Loucy (cell line): ENCODE results near the gene RFNG.

Experiments
- H2AFZ ChIP-seq: fragments of 200-600 bp; sonication (generic); 2 replicates; pipeline ENCODE4 v1.6.0; 2016; ENCODE audit warnings: antibody characterized with exemption, mild to moderate bottlenecking, low read length, moderate library complexity
- H3F3A ChIP-seq: fragments of 200-600 bp; 2 replicates; pipeline ENCODE4 v1.6.0; 2016; ENCODE audit warnings: antibody characterized with exemption, low read depth, mild to moderate bottlenecking
- H3K27me3 ChIP-seq: fragments of 200-600 bp; sonication (generic); 2 replicates; pipeline ENCODE4 v1.6.1; 2014; ENCODE audit warnings: low read length, mild to moderate bottlenecking; ENCODE audit not compliant: insufficient read depth, poor library complexity, severe bottlenecking
- H3K36me3 ChIP-seq: fragments of 200-600 bp; sonication (generic); 2 replicates; pipeline ENCODE4 v1.6.1; 2016; ENCODE audit warnings: low read length; ENCODE audit not compliant: insufficient read depth
- H3K4me1 ChIP-seq: fragments of 200-600 bp; sonication (generic); 2 replicates; pipeline ENCODE4 v1.5.1; 2014; ENCODE audit warnings: low read length, mild to moderate bottlenecking; ENCODE audit not compliant: insufficient read depth, poor library complexity, severe bottlenecking
- H3K4me2 ChIP-seq: fragments of 200-600 bp; sonication (generic); 2 replicates; pipeline ENCODE4 v1.6.0; 2014; ENCODE audit warnings: antibody characterized with exemption, low read length, low read depth, mild to moderate bottlenecking; ENCODE audit not compliant: poor library complexity, severe bottlenecking
- H3K4me3 ChIP-seq: fragments of 200-600 bp; sonication (generic); 2 replicates; pipeline ENCODE4 v1.5.1; 2014; ENCODE audit warnings: low read length, mild to moderate bottlenecking, mixed read lengths; ENCODE audit not compliant: poor library complexity, severe bottlenecking
- H3K79me2 ChIP-seq: fragments of 200-600 bp; sonication (generic); 2 replicates; pipeline ENCODE4 v1.6.1; 2014; ENCODE audit warnings: low read length; ENCODE audit not compliant: insufficient read depth
- H3K9ac ChIP-seq: fragments of 200-600 bp; sonication (generic); 2 replicates; pipeline ENCODE4 v1.6.0; 2014; ENCODE audit warnings: mild to moderate bottlenecking, low read depth, low read length, moderate library complexity; ENCODE audit not compliant: poor library complexity, severe bottlenecking
- H3K9me2 ChIP-seq: fragments of 200-600 bp; sonication (generic); replicated peaks from 2 replicates; pipeline ENCODE4 v1.6.1; 2016; ENCODE audit warnings: low read depth, low read length, mixed read lengths
- H3K9me3 ChIP-seq: fragments of 200-600 bp; sonication (generic); 2 replicates; pipeline ENCODE4 v1.6.1; 2014; ENCODE audit warnings: mild to moderate bottlenecking, antibody characterized with exemption, low read length, low read depth; ENCODE audit not compliant: insufficient read depth
- H4K20me1 ChIP-seq: fragments of 200-600 bp; sonication (generic); 2 replicates; pipeline ENCODE4 v1.6.0; 2014; ENCODE audit warnings: antibody characterized with exemption, low read length, mild to moderate bottlenecking; ENCODE audit not compliant: insufficient read depth, poor library complexity, severe bottlenecking
- EZH2phosphoT487 ChIP-seq: fragments of 200-600 bp; IDR thresholded peaks from 2 replicates; pipeline ENCODE4 v1.6.1; 2018; ENCODE audit warnings: antibody characterized with exemption, mild to moderate bottlenecking, moderate library complexity, borderline replicate concordance
- TF ChIP-seq, protein P1 (sequence below): fragments of 200-600 bp; sonication (generic); conservative IDR thresholded peaks from 2 replicates; pipeline ENCODE4 v1.5.1; 2014; ENCODE audit warnings: mild to moderate bottlenecking, antibody characterized with exemption, low read length

RFNG gene

DNA sequence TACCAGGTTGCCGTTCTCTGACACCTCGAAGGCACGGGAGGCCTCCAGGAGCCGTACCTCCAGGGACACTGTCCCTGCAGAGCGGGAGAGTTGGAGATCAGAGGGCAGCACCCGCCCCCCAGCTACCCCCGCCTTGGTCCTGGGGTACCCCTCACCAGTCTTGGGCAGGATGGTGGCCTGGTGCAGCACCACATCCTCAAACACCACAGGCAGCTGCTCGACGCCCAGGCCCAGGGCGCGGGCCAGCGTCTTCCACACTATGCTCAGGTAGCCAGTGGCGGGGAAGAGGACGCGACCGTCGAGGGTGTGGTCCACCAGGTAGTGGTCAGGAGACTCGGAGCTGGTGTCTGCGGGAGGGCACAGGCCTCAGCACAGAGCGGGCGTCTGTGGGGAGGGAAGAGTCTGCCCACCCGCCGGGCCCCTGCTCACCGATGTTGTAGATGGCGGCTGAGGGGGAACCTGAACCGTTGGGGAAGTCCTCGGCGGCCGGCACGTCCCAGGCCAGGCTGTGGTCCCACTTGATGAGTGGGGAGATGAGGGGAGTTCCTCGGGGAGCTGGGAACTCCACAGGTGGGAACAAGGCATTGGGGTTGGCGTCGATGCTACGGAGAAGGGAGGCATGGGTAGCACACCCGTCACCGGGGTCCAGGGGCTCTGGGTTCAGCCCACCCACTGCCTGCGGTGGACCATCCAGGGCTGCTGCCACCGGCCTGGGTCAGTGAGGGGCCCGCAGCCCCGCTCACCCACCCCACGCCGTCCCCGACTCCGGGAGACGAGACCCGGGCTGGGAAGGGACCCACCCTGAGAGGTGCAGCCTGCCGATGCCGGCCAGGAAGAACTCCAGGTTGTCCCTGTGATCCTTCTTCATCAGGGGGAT lies 36.6 kb upstream of the RFNG start:
- no peak overlapping the region for H3K4me3 ChIP-seq
- no peak overlapping the region for H3K9ac ChIP-seq
- no peaks in the 10 kb centered on the region for H3K9me2 ChIP-seq
- no peaks in the 10 kb centered on the region for H3K9me3 ChIP-seq
- no peaks in the 10 kb centered on the region for H3K27me3 ChIP-seq
- H3K79me2 ChIP-seq = peaks cover 36% of the 10 kb centered on the region
- H3K4me1 ChIP-seq = no peaks in the 10 kb centered on the region
- peaks cover 98% of the 10 kb centered on the region; the same call in 1 of the 2 replicates for H3K36me3 ChIP-seq
- H3K4me2 ChIP-seq = no peak overlapping the region
- no peaks in the 10 kb centered on the region for H3F3A ChIP-seq
- TF ChIP-seq, protein P1, sequence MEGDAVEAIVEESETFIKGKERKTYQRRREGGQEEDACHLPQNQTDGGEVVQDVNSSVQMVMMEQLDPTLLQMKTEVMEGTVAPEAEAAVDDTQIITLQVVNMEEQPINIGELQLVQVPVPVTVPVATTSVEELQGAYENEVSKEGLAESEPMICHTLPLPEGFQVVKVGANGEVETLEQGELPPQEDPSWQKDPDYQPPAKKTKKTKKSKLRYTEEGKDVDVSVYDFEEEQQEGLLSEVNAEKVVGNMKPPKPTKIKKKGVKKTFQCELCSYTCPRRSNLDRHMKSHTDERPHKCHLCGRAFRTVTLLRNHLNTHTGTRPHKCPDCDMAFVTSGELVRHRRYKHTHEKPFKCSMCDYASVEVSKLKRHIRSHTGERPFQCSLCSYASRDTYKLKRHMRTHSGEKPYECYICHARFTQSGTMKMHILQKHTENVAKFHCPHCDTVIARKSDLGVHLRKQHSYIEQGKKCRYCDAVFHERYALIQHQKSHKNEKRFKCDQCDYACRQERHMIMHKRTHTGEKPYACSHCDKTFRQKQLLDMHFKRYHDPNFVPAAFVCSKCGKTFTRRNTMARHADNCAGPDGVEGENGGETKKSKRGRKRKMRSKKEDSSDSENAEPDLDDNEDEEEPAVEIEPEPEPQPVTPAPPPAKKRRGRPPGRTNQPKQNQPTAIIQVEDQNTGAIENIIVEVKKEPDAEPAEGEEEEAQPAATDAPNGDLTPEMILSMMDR = no peak
- TF ChIP-seq EZH2phosphoT487 = no peak
- H4K20me1 ChIP-seq = peaks cover 53% of the 10 kb centered on the region
- no peak overlapping the region for H2AFZ ChIP-seq

DNA sequence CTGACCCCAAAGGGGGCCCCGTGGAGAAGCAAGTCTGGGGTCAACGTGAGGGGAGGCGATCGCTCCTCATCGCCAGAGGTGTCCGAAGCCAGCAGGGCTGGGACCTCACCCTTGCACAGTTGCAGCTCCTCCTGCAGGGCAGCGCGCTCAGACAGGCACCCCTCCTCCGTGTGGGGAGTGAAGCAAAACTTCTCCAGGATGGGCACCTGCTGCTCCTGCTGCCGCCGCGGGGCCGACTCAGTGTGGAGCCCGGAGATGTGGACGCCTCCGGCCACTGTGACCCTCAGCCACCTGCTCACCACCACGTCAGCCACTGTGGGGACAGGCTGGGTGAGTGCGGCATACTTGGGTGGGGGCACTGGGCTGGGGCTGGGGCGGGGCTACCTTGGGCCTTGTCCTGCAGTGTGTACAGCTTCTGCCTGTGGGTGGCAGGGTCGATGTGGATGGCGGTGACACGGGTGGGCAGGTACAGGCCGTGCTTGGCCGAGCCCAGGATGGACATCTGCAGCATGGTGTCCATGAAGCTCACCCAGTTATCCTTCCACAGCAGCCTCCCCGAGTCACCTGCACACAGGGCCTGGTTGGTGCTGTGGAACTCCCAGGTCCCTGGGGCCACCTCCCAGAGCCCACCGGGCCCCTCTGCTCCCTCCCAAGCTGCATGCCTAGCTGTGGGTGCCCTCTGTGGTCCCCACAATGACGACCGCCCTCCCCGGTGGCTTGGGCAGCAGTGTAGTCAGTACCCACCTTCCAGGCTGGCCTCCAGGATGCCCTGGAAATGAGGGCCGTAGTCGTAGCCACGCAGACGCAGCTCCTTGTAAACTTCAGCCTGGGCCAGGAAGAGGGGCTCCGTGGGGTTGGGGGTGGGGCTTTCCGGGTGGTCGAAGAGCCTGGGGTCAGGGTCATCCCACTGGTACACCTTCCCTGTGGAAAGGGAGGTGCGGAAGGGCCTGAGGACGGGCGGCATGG lies 35.6 kb upstream of the RFNG start:
- Histone ChIP-seq H3K27me3 (no peaks in the 10 kb centered on the region), H3K9ac (no peak overlapping the region), H3F3A (no peaks in the 10 kb centered on the region), H3K9me3 (no peaks in the 10 kb centered on the region), H4K20me1 (peaks cover 44% of the 10 kb centered on the region), H3K4me1 (no peaks in the 10 kb centered on the region), H2AFZ (no peak overlapping the region), H3K4me2 (no peak overlapping the region), H3K9me2 (no peaks in the 10 kb centered on the region), H3K4me3 (no peak overlapping the region), H3K36me3 (peaks cover 98% of the 10 kb centered on the region; the same call in 1 of the 2 replicates), H3K79me2 (peaks cover 26% of the 10 kb centered on the region; the same call in 1 of the 2 replicates)
- TF ChIP-seq, protein P1 = no peak
- TF ChIP-seq EZH2phosphoT487 = no peak

DNA sequence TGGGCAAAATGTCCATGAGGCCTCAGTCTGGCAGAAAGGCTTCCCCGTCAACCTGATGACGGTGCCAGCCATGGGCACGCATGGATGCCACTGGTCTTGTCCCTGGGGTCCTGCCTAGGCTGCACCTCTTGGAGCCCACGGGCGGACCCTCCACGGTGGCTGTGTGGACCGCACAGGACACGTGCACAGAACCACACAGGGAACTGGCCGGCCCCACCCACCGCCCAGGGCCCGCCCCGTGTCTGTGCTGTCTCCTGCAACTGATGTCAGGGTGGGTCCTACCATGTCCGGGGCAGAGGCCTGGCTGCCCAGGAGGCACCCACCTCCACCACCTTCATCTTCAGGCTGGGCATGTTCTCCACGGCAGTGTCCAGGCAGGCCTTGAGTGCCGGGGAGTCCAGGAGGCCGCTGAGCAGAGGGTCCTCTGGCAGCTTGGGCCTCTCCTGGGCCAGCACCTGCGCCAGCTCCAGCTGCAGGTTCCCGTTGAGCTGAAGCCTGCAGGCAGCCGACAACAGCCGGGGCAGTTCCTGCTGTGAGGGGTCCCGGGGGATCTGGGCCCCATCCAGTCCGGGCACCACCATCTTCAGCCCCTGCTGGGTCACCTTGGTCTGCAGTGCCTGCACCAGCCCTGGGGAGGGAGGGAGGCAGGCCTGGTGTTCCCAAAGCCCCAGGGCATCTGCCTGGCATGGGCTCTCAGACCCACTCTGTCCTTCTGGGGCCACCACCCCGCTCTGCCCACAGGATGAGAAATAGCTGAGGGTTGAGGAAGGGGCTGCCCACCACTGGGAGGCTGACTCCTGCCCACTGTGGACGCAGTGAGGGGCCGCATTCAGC lies 34.5 kb upstream of the RFNG start:
- H2AFZ ChIP-seq = no peak overlapping the region
- no peak overlapping the region for H3K4me2 ChIP-seq
- H3K27me3 ChIP-seq = no peaks in the 10 kb centered on the region
- peaks cover 36% of the 10 kb centered on the region for H4K20me1 ChIP-seq
- H3K9me2 ChIP-seq = no peaks in the 10 kb centered on the region
- H3K79me2 ChIP-seq = peaks cover 15% of the 10 kb centered on the region; the same call in 1 of the 2 replicates
- no peak overlapping the region for H3K4me3 ChIP-seq
- H3K36me3 ChIP-seq = peaks cover 97% of the 10 kb centered on the region; the same call in 1 of the 2 replicates
- no peak for TF ChIP-seq EZH2phosphoT487
- TF ChIP-seq, protein P1 = no peak
- H3K9ac ChIP-seq = no peak overlapping the region
- no peaks in the 10 kb centered on the region for H3F3A ChIP-seq
- no peaks in the 10 kb centered on the region for H3K9me3 ChIP-seq
- no peaks in the 10 kb centered on the region for H3K4me1 ChIP-seq
